ENCODE measurements around the gene ZNF101.

ZNF101 gene

DNA sequence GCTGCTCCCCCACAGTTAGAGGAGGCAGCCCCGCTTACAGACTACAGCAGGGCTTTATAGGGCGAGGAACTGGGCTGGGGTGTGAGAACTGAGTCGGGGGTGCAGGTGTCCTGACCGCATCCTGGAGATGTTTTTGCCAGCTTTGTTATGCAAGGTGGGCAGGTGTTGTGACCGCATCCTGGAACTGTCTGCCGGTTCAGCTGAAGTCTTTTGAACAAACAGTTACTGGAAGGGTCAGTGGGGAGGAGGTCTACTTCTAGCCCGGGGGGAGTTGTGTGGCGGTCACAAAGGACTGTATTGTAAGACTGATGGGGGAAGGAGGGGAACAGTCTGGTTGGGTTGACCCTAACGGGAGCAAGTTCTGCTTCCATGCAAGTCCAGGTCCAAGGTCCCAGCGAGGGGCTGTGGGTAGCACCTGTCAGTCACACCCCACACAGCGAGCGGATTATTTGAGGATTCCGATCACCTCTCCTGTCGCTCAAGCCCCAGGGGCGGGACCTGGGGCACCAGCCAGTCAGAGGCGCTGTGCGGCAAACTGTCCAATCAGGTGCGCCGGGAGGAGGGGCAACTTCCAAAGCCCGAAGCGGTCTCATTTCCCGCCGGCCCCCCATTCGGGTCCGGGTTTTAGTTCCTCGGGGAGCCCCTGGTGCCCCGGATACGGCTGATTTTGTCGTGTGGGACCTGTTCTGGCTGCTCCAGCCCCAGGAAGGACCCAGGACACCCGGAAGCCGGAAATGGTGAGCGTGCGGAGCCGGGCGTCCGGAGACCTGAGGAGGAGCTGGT is at the start of gene ZNF101:
Gene ZNF101, plus strand, starts transcription at position 610 of the 783 bp plus-strand sequence. Its CDS starts 125 bp downstream, at position 735.
- peaks cover 51% of the 10 kb centered on the region for H3K79me2 ChIP-seq (ENCODE audit: low read length)
- H3K9ac ChIP-seq (ENCODE audit: low read length): peak within 1 kb of the TSS; percentile 95
- peak within 1 kb of the TSS; percentile 76 for H3K27ac ChIP-seq (ENCODE audit: low read length)
- no peaks in the 10 kb centered on the region for H3K27me3 ChIP-seq (ENCODE audit: low read depth, low read length)
- no peaks in the 10 kb centered on the region for H4K20me1 ChIP-seq (ENCODE audit: insufficient read depth, low read length)
- peaks cover 16% of the 10 kb centered on the region for H3K4me1 ChIP-seq (ENCODE audit: low read length)
- H3K4me2 ChIP-seq (ENCODE audit: low read length): peak within 1 kb of the TSS; percentile 87
- 0 out of 2 replicates have a peak, but pooled peaks cover 7% of the 10 kb centered on the region for H3K9me3 ChIP-seq (ENCODE audit: insufficient read depth, low read length)
- peaks cover 32% of the 10 kb centered on the region for H3K36me3 ChIP-seq (replicated peaks; ENCODE audit: low read depth, low read length)
- TF ChIP-seq EZH2phosphoT487 (IDR thresholded peaks at IDR 0.05; ENCODE audit: low read depth) (no peak), CTCF (IDR thresholded peaks at IDR 0.05; ENCODE audit: low read depth, low read length) (no peak)
- H3K4me3 ChIP-seq (ENCODE audit: low read length): peak within 1 kb of the TSS; percentile 96
- peak within 1 kb of the TSS; percentile 49 for H2AFZ ChIP-seq (ENCODE audit: low read depth, low read length)

GRCh38 chr19:19619181-19619848 is 49.3 kb upstream of the ZNF101 start:
- H4K20me1 ChIP-seq (ENCODE audit: insufficient read depth, low read length): no peaks in the 10 kb centered on the region
- no peak overlapping the region for H3K4me2 ChIP-seq (ENCODE audit: low read length)

GRCh38 chr19:19619849-19620210 is 48.8 kb upstream of the ZNF101 start:
- Histone ChIP-seq H2AFZ (ENCODE audit: low read depth, low read length) (no peak overlapping the region), H4K20me1 (ENCODE audit: insufficient read depth, low read length) (no peaks in the 10 kb centered on the region), H3K9ac (ENCODE audit: low read length) (no peak overlapping the region), H3K79me2 (ENCODE audit: low read length) (no peaks in the 10 kb centered on the region), H3K27me3 (ENCODE audit: low read depth, low read length) (no peaks in the 10 kb centered on the region), H3K27ac (ENCODE audit: low read length) (no peak overlapping the region), H3K4me3 (ENCODE audit: low read length) (no peak overlapping the region), H3K4me1 (ENCODE audit: low read length) (no peaks in the 10 kb centered on the region), H3K4me2 (ENCODE audit: low read length) (no peak overlapping the region), H3K9me3 (ENCODE audit: insufficient read depth, low read length) (no peaks in the 10 kb centered on the region), H3K36me3 (replicated peaks; ENCODE audit: low read depth, low read length) (peaks cover 4% of the 10 kb centered on the region)
- TF ChIP-seq CTCF (IDR thresholded peaks at IDR 0.05; ENCODE audit: low read depth, low read length): no peak
- TF ChIP-seq EZH2phosphoT487 (IDR thresholded peaks at IDR 0.05; ENCODE audit: low read depth): no peak

More at GRCh38 chr19:19619181-19619848, 49.3 kb upstream of the ZNF101 start:
- Histone ChIP-seq H3K36me3 (replicated peaks; ENCODE audit: low read depth, low read length) (peaks cover 1% of the 10 kb centered on the region), H3K27me3 (ENCODE audit: low read depth, low read length) (no peaks in the 10 kb centered on the region), H3K9ac (ENCODE audit: low read length) (no peak overlapping the region), H3K9me3 (ENCODE audit: insufficient read depth, low read length) (no peaks in the 10 kb centered on the region), H3K79me2 (ENCODE audit: low read length) (no peaks in the 10 kb centered on the region), H3K27ac (ENCODE audit: low read length) (no peak overlapping the region), H3K4me1 (ENCODE audit: low read length) (no peaks in the 10 kb centered on the region), H2AFZ (ENCODE audit: low read depth, low read length) (no peak overlapping the region), H3K4me3 (ENCODE audit: low read length) (no peak overlapping the region)
- TF ChIP-seq EZH2phosphoT487 (IDR thresholded peaks at IDR 0.05; ENCODE audit: low read depth): no peak
- no peak for TF ChIP-seq CTCF (IDR thresholded peaks at IDR 0.05; ENCODE audit: low read depth, low read length)

DNA sequence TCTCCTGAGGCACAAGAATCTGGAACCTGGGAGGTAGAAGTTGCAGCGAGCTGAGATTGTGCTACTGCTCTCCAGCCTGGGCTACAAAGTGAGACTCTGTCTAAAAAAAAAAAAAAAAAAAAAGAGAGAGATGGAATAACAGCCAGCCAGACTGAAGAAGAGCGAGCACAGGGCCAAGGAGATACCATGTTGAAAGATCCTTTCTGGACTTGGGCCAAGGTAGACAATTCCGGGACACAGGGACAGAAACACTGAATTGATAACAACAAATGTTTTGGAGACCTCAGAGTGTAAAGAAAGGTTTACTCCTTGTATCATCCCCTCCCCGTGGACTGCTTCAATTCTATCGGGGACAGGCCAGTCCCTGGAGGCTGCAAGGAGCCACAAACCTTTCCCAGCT is 45.3 kb upstream of the ZNF101 start:
- peaks cover 4% of the 10 kb centered on the region for H3K36me3 ChIP-seq (replicated peaks; ENCODE audit: low read depth, low read length)
- TF ChIP-seq CTCF (IDR thresholded peaks at IDR 0.05; ENCODE audit: low read depth, low read length) (no peak), EZH2phosphoT487 (IDR thresholded peaks at IDR 0.05; ENCODE audit: low read depth) (no peak)

More for the DNA sequence above, 45.3 kb upstream of the ZNF101 start:
- Histone ChIP-seq H3K4me2 (ENCODE audit: low read length) (no peak overlapping the region), H3K27me3 (ENCODE audit: low read depth, low read length) (no peaks in the 10 kb centered on the region), H3K27ac (ENCODE audit: low read length) (no peak overlapping the region), H2AFZ (ENCODE audit: low read depth, low read length) (no peak overlapping the region), H4K20me1 (ENCODE audit: insufficient read depth, low read length) (no peaks in the 10 kb centered on the region), H3K9ac (ENCODE audit: low read length) (no peak overlapping the region), H3K9me3 (ENCODE audit: insufficient read depth, low read length) (no peaks in the 10 kb centered on the region), H3K79me2 (ENCODE audit: low read length) (no peaks in the 10 kb centered on the region), H3K4me1 (ENCODE audit: low read length) (0 out of 2 replicates have a peak, but pooled peaks cover 5% of the 10 kb centered on the region), H3K4me3 (ENCODE audit: low read length) (no peak overlapping the region)

Data from OCI-LY3 (cell line).